ENCODE data around the gene C17orf107. TPM values are rescaled to one million over a fixed set of nuclear protein-coding genes. Genes with fewer than 3 reads are reported as not detected.

C17orf107 gene
- total and polyA plus RNA-seq, 9 of the 15 experiments (the other 6 are each of a cell fraction or from before 2014, with no cell fraction given): 0.05 to 0.29 (median 0.07) TPM; not detected in 4

GRCh38 chr17:4939796-4940554, 40.6 kb downstream of the C17orf107 start, which contains the start of the genes RNF167 and SLC25A11 (continued):
- TF ChIP-seq RREB1 (CRISPR knock-in tag; IDR thresholded peaks at IDR 0.05): 0 out of 2 replicates have a peak, but pooled peaks have one; percentile 20
- TF ChIP-seq POLR2A (conservative IDR thresholded peaks at IDR 0.05): peak; percentile 78
- no peak for TF ChIP-seq PHB (CRISPR knock-in tag; IDR thresholded peaks at IDR 0.05)
- 0 out of 2 replicates have a peak, but pooled peaks have one; percentile 14 for TF ChIP-seq ZBED1 (IDR thresholded peaks at IDR 0.05)
- TF ChIP-seq UBTF (IDR thresholded peaks at IDR 0.05; ENCODE audit: borderline replicate concordance in 1 of 2, low read depth in 2 of 2, low read length in 2 of 2): no peak
- peak; percentile 40 for TF ChIP-seq PHF20 (IDR thresholded peaks at IDR 0.05; ENCODE audit: partially characterized antibody)
- TF ChIP-seq FOXA3 (CRISPR knock-in tag; conservative IDR thresholded peaks at IDR 0.05 in 1 of 2, IDR thresholded peaks at IDR 0.05 in 1 of 2): no peak
- peak in 1 of 2 experiments; percentile 43; a peak in 1 of 4 replicates for TF ChIP-seq FOXK2 (conservative IDR thresholded peaks at IDR 0.05 in 1 of 2, IDR thresholded peaks at IDR 0.05 in 1 of 2; ENCODE audit: low read depth in 2 of 2)
- TF ChIP-seq JUNB (CRISPR knock-in tag; conservative IDR thresholded peaks at IDR 0.05): no peak
- TF ChIP-seq E2F1 (CRISPR knock-in tag; IDR thresholded peaks at IDR 0.05): peak; percentile 77; the same call in 1 of the 2 replicates
- TF ChIP-seq ASH1L (IDR thresholded peaks at IDR 0.05; ENCODE audit: borderline replicate concordance, low read depth, partially characterized antibody): peak; percentile 82
- no peak; the same call in 1 of the 2 replicates for TF ChIP-seq MBD2 (IDR thresholded peaks at IDR 0.05; ENCODE audit: borderline replicate concordance, low read depth)
- no peak for TF ChIP-seq ZBTB17 (CRISPR knock-in tag; IDR thresholded peaks at IDR 0.05)
- TF ChIP-seq GTF2E2 (tag; IDR thresholded peaks at IDR 0.05): peak; percentile 46; the same call in 1 of the 2 replicates
- TF ChIP-seq CBFA2T2 (conservative IDR thresholded peaks at IDR 0.05): no peak
- TF ChIP-seq ZBTB2 (IDR thresholded peaks at IDR 0.05): peak; percentile 64; the same call in 1 of the 2 replicates
- TF ChIP-seq RBBP5 (IDR thresholded peaks at IDR 0.05; ENCODE audit: borderline replicate concordance, insufficient read depth, low read length, poor library complexity, severe bottlenecking): peak; percentile 54
